PC-3 (cell line): ENCODE data around the gene ACVRL1.

Experiments
- CTCF ChIP-seq: fragments of 300-600 bp; sonication (generic); conservative IDR thresholded peaks from 2 replicates; pipeline ENCODE4 v1.5.1; 2017; ENCODE audit warnings: antibody characterized with exemption, low read depth, mild to moderate bottlenecking, low read length
- EZH2 ChIP-seq: fragments of 300-600 bp; sonication (generic); IDR thresholded peaks from one replicate; pipeline ENCODE4 v1.6.1; 2017; ENCODE audit warnings: antibody characterized with exemption, mild to moderate bottlenecking, low read length; ENCODE audit not compliant: unreplicated experiment

- TF ChIP-seq CTCF = no peak
- no peak for TF ChIP-seq EZH2
These were observed 51.9 kb downstream of the ACVRL1 start for GRCh38 chr12:51959211-51959610.
